ENCODE results near the gene TAF5L. TPM values are rescaled to one million over a fixed set of nuclear protein-coding genes. Genes with fewer than 3 reads are reported as not detected.

TAF5L gene
- polyA plus RNA-seq, 1 donor (not counting 4 experiments of a cell fraction or from before 2014, with no cell fraction given): 23.7 TPM

DNA sequence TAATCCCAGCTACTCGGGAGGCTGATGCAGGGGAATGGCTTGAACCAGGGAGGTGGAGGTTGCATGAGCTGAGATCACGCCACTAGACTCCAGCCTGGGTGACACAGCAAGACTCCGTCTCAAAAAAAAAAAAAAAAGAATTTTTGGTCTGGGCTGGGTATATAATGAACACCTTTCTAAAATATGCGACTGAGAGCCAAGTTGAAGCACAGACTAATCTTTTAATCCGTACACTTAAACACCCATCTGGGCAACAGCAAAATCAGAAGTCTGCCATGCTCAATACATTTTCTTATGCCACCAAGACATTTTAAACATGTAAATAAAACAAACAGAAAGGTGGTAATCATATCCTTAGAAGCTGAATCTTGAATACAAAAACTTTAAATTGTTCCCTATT, 35.8 kb downstream of the TAF5L start:
- Histone ChIP-seq H3K9me1 (ENCODE audit: control insufficient read depth, extremely low read depth, insufficient read depth, low read length) (no peaks in the 10 kb centered on the region), H3K9ac (ENCODE audit: control insufficient read depth, extremely low read depth, insufficient read depth, low read length) (no peak overlapping the region), H3K4me2 (ENCODE audit: control insufficient read depth, extremely low read depth, insufficient read depth, low read depth, low read length) (no peak overlapping the region), H3K4me3 (ENCODE audit: control insufficient read depth in 2 of 3, extremely low read depth in 1 of 3, insufficient read depth in 2 of 3, low read depth in 1 of 3, low read length in 3 of 3) (no peak overlapping the region), H4K20me1 (ENCODE audit: control insufficient read depth, extremely low read depth, insufficient read depth, low read length) (no peaks in the 10 kb centered on the region), H3K4me1 (ENCODE audit: control insufficient read depth, extremely low read depth, insufficient read depth, low read length) (peaks cover 2% of the 10 kb centered on the region), H3K9me3 (ENCODE audit: control insufficient read depth, low read depth, low read length) (no peaks in the 10 kb centered on the region), H3K36me3 (ENCODE audit: control insufficient read depth in 2 of 2, extremely low read depth in 1 of 2, insufficient read depth in 2 of 2, low read length in 2 of 2) (peaks cover 12 to 13% of the 10 kb centered on the region in 2 experiments), H3K27ac (ENCODE audit: control insufficient read depth, insufficient read depth, low read length) (no peak overlapping the region), H3K79me2 (ENCODE audit: control insufficient read depth, insufficient read depth, low read length) (no peaks in the 10 kb centered on the region), H3K27me3 (ENCODE audit: control insufficient read depth, extremely low read depth, insufficient read depth, low read length) (no peaks in the 10 kb centered on the region), H2AFZ (ENCODE audit: control insufficient read depth, low read length) (no peak overlapping the region)
- FAIRE-seq (no peak), DNase-seq (ENCODE audit: low read depth, low spot score) (no peak)
- TF ChIP-seq, protein P1, sequence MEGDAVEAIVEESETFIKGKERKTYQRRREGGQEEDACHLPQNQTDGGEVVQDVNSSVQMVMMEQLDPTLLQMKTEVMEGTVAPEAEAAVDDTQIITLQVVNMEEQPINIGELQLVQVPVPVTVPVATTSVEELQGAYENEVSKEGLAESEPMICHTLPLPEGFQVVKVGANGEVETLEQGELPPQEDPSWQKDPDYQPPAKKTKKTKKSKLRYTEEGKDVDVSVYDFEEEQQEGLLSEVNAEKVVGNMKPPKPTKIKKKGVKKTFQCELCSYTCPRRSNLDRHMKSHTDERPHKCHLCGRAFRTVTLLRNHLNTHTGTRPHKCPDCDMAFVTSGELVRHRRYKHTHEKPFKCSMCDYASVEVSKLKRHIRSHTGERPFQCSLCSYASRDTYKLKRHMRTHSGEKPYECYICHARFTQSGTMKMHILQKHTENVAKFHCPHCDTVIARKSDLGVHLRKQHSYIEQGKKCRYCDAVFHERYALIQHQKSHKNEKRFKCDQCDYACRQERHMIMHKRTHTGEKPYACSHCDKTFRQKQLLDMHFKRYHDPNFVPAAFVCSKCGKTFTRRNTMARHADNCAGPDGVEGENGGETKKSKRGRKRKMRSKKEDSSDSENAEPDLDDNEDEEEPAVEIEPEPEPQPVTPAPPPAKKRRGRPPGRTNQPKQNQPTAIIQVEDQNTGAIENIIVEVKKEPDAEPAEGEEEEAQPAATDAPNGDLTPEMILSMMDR (optimal IDR thresholded peaks at IDR 0.05 in 1 of 3, IDR thresholded peaks at IDR 0.05 in 1 of 3, conservative IDR thresholded peaks at IDR 0.05 in 1 of 3; ENCODE audit: extremely low read depth in 1 of 3, insufficient read depth in 2 of 3, low read length in 3 of 3): no peak
- TF ChIP-seq EZH2 (IDR thresholded peaks at IDR 0.05; ENCODE audit: low read length): no peak
- dilution Hi-C loops (cut with MboI; ENCODE audit: extremely low pct_ligation_motif_present, low sequenced_read_pairs): no loop called here

DNA sequence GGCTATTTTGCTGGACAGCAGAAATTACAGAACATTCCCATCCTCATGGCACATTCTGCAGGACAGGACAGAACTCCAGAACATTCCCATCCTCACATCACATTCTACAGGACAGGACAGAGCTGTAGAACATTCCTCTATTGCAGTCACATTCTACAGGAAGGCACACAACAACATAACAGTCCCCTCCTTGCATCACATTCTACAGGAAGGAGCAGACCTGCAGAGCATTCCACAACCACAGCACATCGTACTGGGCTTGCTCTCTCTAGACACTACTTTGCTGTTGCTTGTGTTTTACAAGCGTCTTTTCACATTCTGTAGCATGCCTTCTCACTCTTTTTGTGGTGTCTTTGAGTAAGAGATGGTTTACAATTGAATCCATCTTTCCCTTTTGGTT, 40.6 kb downstream of the TAF5L start:
- H2AFZ ChIP-seq (ENCODE audit: control insufficient read depth, low read length): no peak overlapping the region
- FAIRE-seq (no peak), DNase-seq (ENCODE audit: low read depth, low spot score) (no peak)
- H3K36me3 ChIP-seq (ENCODE audit: control insufficient read depth in 2 of 2, extremely low read depth in 1 of 2, insufficient read depth in 2 of 2, low read length in 2 of 2): no peaks in the 10 kb centered on the region
- no peak overlapping the region for H3K4me3 ChIP-seq (ENCODE audit: control insufficient read depth in 2 of 3, extremely low read depth in 1 of 3, insufficient read depth in 2 of 3, low read depth in 1 of 3, low read length in 3 of 3)
- no peak overlapping the region for H3K27ac ChIP-seq (ENCODE audit: control insufficient read depth, insufficient read depth, low read length)
- no peak overlapping the region for H3K4me2 ChIP-seq (ENCODE audit: control insufficient read depth, extremely low read depth, insufficient read depth, low read depth, low read length)
- no peaks in the 10 kb centered on the region for H3K79me2 ChIP-seq (ENCODE audit: control insufficient read depth, insufficient read depth, low read length)
- TF ChIP-seq, protein P1 (optimal IDR thresholded peaks at IDR 0.05 in 1 of 3, IDR thresholded peaks at IDR 0.05 in 1 of 3, conservative IDR thresholded peaks at IDR 0.05 in 1 of 3; ENCODE audit: extremely low read depth in 1 of 3, insufficient read depth in 2 of 3, low read length in 3 of 3): no peak
- no peak for TF ChIP-seq EZH2 (IDR thresholded peaks at IDR 0.05; ENCODE audit: low read length)
- H4K20me1 ChIP-seq (ENCODE audit: control insufficient read depth, extremely low read depth, insufficient read depth, low read length): no peaks in the 10 kb centered on the region
- H3K9me3 ChIP-seq (ENCODE audit: control insufficient read depth, low read depth, low read length): no peaks in the 10 kb centered on the region
- H3K9ac ChIP-seq (ENCODE audit: control insufficient read depth, extremely low read depth, insufficient read depth, low read length): no peak overlapping the region
- no peaks in the 10 kb centered on the region for H3K9me1 ChIP-seq (ENCODE audit: control insufficient read depth, extremely low read depth, insufficient read depth, low read length)
- H3K4me1 ChIP-seq (ENCODE audit: control insufficient read depth, extremely low read depth, insufficient read depth, low read length): peaks cover 2% of the 10 kb centered on the region
- dilution Hi-C loops (cut with MboI; ENCODE audit: extremely low pct_ligation_motif_present, low sequenced_read_pairs): no loop called here
- no peaks in the 10 kb centered on the region for H3K27me3 ChIP-seq (ENCODE audit: control insufficient read depth, extremely low read depth, insufficient read depth, low read length)

Data from keratinocyte (primary cell).